HG03442 (cell line): Measurements from ENCODE around the gene SLC6A11.

ENCODE experiments used
- ATAC-seq: cut with Tn5 transposase; IDR thresholded peaks from one replicate; pipeline ENCODE4 v1.9.1; 2021; ENCODE audit warnings: mild to moderate bottlenecking, moderate library complexity; ENCODE audit not compliant: unreplicated experiment

Gene SLC6A11

GRCh38 chr3:10816019-10816862, at the start of gene SLC6A11:
SLC6A11 (plus strand) TSS chr3:10816228; CDS start chr3:10816266, 38 bp downstream.
- ATAC-seq = no peak

DNA sequence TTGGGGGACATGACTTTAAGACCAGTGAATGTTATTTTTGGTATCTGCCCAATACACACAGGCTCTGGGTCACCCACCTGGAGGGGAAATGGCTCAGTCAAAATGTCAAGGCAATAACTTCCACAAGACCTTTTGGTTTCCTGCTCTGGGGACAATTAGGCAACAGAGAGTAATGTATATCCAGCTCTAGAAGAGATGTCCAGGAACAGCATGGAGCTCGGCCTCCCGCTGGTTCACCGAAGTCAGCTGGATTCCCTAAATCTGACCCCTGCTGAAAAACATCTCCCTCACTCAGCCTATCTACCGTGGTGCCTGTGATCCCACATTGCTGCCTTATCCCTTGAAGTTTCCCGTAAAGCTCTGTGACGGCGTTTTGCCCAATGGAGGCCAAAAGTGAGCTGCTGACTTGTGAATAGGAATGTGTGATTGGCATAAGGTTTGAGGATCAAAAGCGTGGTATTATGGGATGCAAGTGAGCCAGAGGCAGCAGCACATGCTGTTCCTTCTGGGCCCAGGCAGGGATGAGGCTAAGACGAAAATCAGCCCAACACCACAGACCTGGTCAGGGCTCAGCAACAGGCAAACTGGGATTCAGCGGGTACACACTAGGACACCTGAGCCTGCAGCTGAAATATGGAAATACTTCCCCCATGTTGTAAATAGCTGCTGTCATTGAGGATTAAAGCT, 47.2 kb upstream of the SLC6A11 start:
- ATAC-seq = no peak

DNA sequence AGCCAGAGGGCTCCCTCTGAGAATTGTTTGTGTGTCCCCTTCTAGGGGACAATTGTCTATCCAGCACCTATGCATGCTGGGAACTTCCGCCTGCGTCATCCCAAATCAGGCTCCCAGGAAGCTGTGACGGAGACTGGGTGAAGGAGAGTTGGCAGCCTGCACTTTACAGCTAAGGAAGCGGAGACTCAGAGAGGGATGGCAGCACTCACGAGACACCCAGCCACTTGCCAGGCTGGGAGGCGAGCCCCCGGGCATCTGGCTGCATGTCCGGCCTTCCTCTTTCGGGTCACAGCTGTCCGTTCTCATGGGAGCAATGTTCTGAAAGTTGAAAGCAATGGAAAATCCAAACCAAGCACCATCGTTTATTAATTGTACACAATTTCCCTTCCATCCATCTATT, 45.5 kb upstream of the SLC6A11 start:
- ATAC-seq = no peak

GRCh38 chr3:10770981-10771380, 45.0 kb upstream of the SLC6A11 start:
- no peak for ATAC-seq

GRCh38 chr3:10771486-10772270, 44.4 kb upstream of the SLC6A11 start:
- no peak for ATAC-seq

GRCh38 chr3:10772271-10773161, 43.5 kb upstream of the SLC6A11 start:
- ATAC-seq = no peak

DNA sequence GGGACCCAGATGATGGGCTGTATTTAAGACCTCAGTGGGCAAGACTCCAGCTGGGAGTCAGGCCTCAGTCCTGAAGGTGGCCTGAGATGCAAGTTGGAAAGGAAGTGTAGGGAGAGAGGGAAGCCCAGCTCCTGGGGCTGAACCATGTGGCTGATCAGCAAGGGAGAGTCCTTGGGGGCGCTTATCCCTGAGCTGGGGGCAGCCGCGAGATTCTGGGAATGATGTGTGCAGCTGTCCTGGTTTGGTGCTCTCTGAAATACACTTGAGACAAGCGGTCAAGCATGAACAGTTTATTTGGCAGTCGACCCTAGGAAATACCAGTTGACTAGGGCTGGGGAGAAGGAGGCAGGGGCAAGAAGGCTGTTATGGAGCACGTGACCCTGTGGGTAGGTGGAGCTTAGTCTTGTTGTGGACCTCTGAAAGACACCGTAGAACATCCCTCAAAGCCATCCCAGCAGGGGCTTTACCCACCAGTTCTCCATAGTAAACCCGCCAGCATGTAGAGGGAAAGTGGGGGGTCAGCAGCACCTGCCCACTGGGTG, 41.8 kb upstream of the SLC6A11 start:
- ATAC-seq = no peak

- ATAC-seq = no peak
Measured at GRCh38 chr3:10774825-10775224, 41.2 kb upstream of the SLC6A11 start.

DNA sequence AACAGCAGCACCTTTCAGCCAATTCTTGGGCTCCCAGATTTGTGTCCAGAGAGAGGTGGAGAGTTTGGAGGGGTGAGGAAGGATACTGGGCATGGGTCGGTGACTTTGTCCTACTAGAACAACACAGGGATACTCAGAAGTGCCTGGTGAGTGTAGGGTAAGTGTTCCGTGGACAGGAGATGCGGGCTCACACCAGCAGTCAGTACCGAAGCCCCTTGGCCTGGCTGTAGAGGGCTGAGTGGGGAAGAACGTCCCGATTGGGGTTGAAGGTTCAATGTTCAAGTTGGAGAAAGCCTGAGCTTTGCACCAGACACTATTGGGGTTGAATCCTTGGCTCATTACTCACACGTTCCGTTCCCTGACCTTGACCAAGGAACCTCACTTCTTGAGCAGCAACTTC, 40.8 kb upstream of the SLC6A11 start:
- ATAC-seq = no peak

GRCh38 chr3:10775828-10776227, 40.2 kb upstream of the SLC6A11 start:
- no peak for ATAC-seq

DNA sequence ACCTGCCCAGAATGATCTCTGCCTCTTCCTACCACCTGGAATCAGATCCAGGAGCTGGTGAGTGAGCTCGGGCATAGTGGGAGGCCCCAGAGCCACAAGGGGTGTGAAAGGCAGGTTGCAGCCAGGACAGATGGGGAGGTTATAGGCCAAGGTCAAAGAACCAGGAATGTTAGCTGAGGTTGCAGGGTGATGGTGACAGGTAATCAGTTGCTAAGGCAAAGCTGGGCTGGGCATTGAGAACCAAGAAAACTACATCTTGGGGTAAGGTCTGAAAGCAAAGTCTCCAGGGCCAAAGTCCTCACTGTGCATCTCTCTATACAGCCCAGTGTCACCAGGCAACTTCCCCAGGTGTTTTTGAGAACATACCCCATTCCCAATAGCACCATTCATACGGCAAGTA, 38.4 kb upstream of the SLC6A11 start:
- ATAC-seq = no peak

DNA sequence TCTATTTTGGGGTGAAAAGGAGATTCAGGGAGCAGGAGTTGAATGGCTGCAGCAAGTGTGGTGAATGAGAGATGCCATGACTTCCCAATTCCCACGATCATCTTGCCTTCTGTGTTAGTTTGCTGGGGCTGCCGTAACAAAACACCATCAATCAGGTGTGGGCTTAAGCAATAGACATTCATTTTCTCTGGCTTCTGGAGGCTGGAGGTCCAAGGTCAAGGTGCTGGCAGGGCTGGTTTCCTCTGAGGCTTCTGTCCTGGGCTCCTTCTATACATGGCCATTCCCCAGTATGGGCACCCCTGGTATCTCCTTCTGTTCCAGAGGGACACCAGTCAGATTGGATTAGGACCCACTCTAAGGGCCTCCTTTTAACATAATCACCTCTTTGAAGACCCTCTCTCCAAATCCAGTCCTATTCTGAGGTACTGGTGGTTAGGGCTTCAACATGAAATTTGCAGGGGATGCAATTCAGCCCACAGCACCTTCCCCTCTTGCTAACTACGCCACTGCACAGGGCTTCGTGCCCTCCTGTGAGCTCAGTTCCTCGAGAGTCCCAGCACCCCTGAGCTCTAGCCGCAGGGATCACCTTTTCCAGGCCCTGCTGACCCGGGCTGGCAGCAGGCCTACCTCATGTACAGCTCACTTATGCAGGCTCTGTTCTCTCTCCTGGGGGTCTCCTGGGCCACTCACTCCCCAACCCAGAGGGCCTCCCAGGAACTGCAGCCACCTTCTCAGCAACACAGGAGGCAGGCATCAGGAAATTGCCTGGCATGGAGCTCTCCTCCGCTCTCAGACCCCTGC, 37.3 kb upstream of the SLC6A11 start:
- ATAC-seq = no peak

DNA sequence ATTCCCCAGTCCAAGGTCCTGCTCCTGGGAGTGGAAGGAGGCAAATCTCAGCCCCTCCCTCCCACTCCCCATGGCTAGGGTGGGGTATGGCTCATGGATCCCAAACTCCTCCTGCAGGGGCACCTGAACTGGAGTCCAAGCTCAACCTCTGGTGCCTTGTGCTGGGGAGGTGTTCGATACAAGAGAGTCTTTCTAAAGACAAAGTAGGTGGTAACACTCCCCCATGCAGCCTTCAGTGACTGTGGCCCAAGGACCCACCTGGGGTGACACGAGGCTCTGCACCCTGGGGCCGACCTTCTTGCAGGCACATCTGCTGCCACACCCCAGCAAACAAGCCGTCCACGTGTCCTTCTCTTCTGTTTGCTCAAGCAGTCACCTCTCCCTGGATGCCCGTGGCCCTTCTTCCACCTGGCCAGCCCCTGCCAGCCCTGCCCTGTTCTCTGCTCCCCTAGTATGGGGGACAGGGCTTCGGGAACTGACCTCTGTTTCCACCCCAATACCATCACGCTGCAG, 36.7 kb upstream of the SLC6A11 start:
- ATAC-seq = no peak

- ATAC-seq = no peak
Measured at GRCh38 chr3:10780243-10780642, 35.8 kb upstream of the SLC6A11 start.

GRCh38 chr3:10780922-10781321, 35.1 kb upstream of the SLC6A11 start:
- no peak for ATAC-seq

DNA sequence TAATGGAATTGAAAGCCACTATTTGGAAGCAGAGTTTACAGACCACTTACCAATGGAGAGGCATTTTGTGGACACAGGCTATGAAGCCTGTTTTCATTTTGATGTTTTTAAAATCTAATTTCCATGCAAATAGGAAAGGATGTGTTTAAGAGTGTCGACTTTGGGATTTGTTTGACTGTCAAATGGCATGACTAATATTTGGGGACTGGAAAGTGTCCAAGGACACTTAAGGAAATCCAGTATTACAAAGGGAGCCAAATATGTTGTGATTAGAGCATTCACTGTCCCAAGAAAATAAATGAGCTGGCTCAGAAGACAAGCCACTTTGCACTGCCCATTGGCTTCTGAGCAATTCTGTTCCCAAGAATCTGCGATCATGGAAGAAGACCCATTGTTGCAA, 34.0 kb upstream of the SLC6A11 start:
- no peak for ATAC-seq

DNA sequence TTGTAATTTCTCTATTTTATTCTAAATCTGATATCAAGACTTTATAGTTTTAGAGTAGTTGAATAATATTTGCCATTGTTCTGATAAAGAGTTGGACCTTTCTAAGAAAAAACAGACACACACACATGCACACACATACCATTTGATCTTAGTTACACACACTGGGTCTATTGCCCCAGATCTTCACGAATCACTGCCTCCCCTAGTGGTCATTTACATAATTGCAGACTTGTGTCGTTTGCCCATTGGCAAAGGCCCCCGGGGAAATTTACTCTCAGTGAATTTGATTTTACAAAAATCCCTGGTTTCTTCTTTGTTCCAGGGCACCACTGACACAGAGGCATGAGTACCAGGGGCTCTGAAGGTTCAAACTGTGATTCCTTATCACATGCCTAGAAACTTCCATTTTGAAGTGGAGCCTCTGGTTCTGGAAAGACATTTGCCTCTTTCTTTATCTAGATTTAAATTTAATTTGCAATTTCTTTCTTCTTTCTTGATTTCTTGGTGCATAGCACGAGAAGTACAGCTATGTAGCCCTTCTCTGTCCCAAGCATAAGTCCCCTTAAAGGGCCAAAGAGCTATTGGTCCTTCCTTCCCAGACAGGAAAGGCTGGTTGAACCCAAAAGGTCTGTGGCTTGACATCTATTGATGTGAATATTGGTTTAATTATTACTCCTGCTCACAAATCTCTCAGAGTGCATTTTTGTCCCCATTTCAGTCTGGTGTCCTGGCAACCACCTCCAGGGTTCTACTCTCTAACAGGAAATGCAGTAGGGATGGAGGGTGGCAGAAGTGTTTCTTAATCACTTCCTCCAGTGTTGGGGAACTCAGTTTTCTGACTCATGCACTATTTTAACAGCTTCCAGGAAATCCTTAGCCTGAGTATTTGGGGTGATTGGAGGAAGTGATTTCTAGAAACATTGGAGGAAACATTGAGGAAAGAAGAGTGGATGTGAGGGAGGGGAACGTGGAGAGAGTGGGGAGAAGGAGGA, 32.4 kb upstream of the SLC6A11 start:
- no peak for ATAC-seq

GRCh38 chr3:10786640-10787039, 29.4 kb upstream of the SLC6A11 start:
- ATAC-seq = no peak
